Stimulated activated CD4-positive, alpha-beta T cell treated with anti-CD3 and anti-CD28 coated beads, TNF-alpha, amount 100 ng/mL, for 4 hours (primary cell): ENCODE data around the gene NRIP1.

Experiments
- DNase-seq, 3 experiments: peaks; one replicate each; pipeline ENCODE4 v3.0.0-alpha.2; 2020; ENCODE audit warnings: low read depth in 3 of 3

NRIP1 gene

DNA sequence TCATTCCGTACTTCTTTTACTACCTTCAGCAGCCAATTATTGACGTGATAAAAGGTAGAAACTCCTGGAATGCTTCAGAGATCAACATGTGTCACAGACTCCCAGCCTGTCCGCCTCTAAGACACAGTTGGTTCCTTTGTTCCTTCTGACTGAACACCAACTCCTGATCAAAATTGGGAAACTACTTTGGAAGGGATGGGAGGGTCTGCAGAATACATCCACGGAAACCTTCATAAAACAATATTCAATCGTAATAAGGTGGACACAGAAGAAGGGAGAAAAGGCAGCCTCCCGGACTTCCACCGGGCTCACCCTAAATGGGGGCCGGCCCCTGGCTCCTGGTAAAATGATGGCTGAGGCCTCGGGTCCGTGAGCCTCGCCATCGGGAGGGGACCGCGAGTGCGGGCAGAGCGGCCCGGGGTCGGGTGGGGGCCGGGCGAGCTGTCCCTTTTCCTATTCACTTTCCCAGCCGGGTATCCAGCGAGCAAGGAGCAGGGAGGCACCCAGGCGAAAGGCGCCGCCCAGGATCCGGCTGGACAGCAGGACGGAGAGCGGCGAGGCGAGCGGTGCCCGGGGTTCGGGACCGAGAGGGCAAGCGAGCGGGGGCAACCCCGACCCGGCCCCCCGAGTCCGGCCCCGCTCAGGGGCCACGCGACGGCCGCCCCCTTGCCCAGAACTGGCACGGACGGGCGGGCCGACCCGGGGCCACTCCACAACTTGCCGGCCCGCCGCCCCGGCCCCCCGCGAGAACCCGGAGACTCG lies 805 bp downstream of the NRIP1 start:
- peak in 2 of 3 experiments; percentile 9 to 22 for DNase-seq

DNA sequence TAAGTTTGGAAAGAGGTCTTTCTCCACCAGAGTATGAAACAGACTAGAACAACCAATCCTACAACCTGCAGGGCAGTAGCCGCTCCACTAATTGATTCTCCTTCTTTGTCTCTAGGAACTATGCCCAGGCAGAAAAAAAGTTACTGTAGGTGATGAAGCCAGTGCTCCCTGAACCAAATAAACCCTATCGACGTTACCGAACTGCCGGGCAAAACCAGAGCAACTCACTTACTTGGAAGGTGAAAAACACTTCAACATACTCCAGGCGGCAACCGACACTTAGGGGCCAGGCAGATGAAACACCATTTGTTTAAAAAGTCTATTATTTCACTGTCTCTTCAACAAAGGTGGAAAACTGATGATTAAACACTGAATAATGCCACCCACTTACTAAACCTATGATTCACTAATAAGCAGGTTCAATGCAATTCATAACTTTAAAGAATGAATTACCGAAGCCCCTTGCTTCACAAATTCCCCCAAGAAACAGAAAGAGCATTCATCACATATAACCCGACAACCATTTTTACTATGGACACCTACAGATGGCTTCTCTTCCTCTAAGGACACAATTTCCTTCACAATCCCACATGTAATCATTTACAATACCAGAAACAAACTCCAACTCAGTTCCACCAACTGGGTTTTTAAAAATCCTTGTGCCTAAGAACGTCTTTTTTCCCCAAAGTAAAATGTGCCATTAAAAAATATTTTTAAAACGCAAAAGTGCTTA lies 1.6 kb downstream of the NRIP1 start:
- peak in 1 of 3 experiments; percentile 12 for DNase-seq

DNA sequence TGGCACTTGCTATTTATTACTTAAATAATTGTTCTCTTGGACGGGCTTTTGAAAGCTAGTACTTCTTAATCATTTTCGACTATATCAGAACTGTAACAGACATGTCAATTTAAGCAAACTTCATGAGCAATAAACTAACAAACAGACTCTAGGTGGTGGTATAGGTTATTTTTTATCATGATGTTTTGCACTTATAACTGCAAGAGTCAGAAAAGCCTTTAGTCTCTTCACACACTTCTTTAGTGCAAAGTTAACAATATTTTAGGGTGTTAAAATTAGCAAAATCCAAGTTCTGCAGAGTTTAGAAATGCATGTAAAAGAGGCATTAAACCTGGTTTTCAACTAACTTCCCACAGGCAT lies 2.2 kb downstream of the NRIP1 start:
- DNase-seq = no peak

DNA sequence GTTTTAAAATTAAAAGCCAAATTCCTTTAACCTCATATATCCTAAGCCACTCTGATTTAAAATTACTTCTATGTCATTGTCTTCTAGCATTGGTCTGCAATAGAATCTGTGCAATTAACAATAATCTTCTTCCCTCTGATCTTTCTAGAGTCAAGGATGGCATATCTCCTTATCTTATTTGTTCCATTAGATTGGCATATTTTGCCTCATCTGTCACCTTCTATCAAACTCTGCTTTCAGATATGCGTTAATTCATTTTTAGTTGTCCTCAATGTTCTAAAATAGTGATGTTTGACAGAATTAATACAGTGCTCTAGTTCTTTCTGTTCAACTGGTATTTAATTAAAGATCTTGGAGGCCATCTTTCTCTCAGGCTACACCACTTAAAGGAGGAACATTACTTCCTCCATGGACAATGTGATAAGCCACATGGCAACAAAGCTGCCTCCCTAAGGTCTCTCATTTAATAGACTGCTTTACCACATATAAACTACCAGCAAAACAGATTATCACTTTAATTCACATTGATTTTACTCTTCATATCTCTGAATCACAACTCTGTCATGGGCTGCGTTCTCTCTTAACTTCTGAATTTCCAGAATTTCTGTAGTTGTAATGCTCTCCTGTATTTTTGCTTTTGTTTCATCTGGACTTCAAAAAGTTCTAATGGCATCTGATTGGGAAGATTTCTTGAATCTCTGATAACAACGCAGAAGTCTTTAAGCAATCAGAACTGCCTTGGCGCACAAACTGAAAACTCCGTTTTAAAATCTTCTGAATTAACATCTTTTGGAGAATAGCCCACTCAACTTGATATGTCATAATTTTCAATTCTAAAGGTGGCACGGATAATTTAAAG lies 2.8 kb downstream of the NRIP1 start:
- DNase-seq = no peak

DNA sequence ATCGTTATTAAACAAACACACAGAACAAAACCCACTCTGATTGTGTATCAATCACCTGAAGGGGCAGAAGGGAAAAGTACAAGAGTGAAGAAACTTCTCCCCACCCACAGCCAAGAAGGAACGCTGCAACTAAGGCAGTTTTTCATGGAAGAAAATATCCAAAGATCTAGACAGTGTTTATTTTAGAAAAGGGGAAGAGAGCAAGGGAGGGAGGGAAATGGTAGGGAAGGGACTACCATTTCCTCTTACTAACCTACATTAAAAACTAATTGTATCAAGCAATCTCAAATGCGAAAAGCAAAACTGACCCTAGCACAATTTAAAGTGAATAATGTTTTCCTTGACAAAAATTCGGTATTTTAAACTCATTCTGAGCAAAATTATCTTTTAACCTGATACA lies 3.5 kb downstream of the NRIP1 start:
- DNase-seq = no peak

DNA sequence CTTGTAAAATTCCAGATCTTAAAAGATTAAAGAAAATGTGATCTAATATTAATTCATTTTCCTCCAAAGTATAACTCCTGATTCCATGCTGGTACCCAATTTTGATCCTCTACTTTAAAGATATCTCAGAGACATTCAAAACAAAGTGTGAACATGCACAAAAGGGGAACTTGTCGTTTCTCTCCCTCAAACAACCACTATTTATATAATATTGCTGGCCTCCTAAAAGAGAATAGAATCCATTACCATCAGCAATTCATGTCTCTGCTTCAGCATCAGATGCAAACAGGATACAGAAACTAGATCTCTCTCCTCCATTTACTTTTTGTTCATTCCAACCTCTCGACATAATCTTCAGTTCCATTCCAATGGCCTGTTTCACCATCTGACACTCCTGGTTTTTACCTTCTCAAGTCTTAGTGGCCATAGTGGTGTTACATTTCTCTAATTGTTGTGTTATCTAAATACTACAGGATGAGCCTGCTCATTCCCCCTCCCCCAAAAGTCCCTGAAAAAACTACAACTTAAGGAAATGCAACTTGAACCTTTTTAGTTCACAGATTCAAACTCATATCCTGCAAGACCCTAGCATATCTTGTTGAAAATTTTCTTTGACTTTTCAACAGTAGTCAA lies 4.1 kb downstream of the NRIP1 start:
- no peak for DNase-seq

DNA sequence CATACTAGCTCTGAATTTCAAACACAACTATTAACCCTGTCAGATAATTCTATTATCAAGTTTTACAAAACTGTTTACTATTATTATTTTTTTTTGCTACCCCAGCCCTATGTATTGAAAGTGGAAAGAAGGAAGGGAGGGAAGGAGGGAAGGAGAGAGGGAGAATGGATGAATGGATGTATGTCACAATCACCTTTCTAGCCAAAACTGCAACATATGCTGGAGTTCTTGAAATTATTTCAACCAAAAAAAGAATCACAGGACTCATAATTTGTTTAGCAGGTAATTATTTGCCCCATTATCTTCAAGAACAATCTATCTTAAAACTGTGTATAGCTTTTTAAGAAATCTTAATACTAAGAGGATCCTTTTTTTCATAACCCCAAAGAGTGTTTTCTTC lies 5.4 kb downstream of the NRIP1 start:
- DNase-seq = no peak

DNA sequence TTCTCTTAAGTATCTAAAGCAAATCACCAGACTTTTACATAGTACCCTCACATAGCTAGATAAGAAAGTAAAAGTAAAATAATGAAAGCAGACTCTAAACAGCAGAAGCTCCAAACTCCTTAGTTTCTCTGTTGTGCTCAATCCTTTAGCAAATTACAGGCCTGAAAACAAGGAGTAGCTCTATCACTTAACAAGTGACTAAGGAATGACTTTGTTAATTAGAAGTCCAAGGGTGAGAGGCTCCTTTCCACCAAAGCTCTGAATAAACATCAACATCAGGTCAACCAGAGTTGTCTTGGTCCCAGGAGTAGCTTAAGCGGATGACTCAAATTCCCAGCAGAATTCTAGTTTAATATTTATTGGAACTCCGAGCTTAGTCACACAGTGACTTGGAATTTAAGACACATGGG lies 5.9 kb downstream of the NRIP1 start:
- no peak for DNase-seq

DNA sequence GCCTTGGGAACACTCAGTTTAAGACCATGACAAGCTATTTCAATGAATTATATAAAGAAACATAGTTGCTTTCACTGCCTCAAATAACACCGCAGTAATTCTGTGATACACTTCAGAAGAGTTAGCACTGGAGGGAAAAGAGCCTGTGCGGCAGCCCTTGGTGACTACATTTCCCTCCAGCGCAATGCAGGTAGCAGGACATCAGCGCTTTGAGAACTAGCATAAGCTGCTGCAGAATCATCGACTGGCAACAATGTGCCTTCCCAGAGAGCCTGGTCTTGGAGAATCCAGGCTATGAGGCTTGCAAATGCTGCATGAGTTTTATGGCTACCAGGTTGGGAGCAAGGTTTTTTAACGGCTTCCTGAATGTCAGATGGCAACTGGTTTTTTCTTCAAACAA lies 7.5 kb downstream of the NRIP1 start:
- DNase-seq = no peak

DNA sequence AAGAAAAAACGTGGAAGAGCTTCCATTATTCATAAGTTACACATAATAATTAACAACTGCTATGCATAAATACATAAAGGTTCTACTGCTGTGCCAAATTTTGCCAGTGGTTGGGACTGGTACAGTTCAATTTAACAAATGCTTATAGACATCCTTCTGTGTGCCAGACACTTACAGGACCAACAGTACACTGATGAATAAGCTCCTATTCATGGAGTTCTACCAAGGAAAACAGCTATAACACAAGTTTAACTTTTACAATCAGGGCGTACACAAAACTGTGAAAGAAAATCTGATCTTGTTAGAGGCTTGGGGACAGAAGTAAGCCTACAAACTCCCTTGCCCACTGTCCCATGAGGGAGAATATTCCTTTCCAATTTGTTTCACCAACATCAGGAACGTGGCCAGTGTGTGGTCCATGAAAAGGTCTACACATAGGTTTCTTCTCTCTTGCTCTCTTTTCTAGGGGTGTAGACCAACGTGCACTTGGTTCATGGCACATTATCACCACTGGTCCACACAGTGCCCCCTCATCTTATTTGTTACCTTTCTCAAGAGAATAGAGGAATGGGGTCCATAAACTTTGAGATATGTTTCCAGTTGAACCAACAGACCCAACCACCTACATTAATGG lies 10.1 kb downstream of the NRIP1 start:
- DNase-seq = no peak

DNA sequence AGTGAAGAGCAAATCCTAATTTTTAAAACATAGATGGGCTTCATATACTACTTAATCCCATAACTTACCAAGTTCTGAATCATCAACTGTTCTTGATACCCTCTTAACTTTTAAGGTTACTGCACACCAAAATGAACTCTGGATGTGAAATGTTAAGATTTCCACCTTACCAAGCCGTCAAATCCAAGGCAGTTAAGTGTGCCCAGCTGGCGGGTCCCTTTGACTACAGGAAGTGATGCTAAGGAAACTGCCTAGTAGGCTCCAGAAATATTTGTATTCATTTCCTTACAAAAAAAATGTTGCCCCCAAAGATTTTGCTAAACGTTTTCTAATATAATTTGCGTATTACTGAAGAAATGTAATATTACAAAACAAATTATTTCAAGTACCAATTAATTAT lies 10.7 kb downstream of the NRIP1 start:
- DNase-seq = no peak

DNA sequence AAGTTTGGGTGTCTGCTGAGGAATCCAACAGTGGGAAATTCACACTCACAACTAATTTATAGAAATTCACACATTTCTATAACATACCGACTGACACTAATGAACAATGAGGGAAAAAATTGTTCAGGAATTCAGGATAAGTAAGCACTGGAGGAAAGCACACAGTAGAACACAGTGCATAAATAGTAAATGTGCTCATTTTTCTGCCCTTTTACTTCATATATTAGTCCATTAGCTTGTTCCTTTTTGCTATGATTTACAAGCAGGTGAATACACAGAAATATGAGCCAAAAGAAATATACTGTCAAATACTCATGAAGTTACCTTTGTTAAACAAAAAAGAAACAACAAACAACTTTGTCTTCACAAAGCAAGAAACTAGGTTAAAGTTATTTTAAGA lies 11.3 kb downstream of the NRIP1 start:
- no peak for DNase-seq

DNA sequence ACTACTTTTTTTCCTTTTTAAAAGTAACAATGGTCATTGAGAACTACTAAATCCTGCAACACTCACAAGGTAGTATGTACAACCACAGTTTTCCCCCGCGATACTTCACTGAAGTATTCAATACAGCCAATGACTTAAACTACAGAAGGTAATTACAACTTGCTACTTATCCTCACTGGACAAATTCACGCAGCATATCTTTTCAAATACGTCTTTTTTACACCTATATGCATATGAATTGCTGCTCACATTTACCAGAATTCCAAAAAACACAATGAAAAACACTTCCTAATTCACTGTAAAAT lies 12.4 kb downstream of the NRIP1 start:
- DNase-seq = no peak

DNA sequence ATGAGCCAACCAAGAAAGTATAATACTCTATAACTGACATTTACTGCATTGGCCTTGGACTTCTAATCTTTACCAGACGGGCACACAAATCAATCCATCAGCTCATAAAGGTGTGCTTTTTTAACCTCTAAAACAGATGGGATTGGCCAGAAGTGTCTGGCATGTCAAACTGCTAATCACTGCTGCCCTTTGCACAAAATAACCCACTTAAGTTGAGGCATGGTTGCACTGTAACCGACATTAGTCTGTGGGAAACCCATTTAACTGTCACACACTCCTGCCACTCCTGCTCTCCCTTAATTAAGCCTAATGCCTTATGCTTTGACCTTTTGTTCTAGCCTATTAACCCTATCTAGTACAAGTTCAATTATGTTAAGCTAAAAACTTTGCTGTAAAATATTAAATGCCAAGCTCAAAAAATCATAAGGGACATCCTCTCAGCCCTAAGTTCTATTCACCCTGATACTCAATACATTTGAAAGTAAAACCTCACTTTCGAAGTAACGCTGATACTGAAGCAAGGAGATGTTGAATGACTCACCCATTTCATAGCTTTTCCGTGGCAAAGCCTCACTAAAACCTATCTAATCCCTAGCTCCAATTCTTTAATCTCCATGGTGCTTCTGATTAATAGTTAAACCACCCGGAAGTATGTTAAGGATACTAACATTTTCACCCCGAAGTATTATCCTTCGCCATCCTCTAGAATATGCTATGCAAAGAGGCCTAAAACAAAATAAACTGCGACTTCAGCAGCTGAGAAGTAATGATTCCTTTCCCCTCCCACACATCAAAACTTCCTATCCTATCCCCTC lies 12.9 kb downstream of the NRIP1 start:
- no peak for DNase-seq

DNA sequence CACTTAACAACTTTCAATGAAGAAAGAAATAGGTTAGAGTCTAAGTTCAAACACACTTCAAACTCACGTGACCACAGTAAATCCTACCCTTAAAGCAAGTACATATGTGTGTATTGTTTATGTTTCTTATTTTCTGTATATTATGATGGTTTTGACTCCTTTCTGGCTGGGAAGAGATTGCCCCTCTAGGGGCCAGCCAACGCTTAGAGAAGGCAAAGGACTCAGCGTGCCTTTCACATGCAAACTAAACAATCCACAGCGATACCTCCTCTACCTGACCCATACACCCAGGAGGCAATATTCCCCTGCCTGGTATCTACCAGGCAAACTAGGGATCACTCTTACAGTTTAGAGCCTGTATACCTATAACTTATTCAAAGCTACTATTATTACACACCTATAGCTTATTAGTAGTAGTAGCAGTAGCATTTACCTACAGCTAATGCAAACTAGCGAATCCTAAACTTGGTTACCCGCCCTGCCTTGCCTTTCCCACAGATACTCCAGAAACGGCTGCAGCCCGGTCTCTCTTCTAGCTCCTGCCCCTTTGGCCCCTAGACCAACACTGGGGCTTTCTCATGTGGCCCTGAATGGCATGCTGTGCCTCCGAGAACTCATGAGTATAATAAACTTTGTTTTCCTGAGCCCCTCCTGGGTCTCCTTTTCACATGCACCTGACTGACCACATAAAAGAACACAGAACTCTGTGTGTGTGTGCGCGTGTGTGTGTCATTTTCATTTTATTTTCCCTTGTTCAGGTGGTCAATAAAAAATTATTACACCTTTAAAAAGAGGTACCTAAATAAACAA lies 14.0 kb downstream of the NRIP1 start:
- no peak for DNase-seq

DNA sequence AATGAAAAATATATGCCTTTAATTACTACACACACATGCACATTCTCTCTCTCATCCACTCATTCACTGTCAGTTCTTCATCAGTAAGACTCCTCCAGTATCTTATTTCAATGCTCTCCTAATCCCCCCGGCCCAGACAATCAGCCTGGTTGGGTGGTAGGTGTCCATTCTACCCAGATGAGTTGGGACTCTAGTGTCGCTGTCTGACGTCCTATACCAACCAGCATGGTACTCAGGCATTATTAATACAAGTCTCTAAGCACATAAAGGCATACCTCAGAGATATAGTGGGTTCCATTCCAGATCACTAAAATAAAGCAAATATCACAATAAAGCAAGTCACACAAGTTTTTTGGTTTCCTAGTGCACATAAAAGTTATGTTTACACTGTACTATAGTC lies 19.8 kb downstream of the NRIP1 start:
- no peak for DNase-seq

DNA sequence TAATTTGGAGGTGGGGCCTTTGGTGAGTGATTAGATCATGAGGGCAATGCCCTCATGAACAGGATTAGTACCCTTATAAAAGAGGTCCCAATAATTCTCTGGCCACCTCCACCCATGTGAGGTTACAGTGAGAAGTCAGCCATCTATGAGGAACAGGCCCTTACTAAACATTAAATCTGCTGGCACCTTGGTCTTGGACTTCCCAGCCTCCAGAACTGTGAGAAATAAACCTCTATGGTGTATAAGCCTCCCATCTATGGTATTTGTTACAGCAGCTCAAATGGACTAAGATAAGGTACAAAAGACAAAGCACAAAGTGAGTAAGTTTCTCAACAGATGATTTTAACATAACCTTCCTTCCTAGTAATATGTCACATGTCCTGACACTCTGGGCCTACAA lies 22.3 kb downstream of the NRIP1 start:
- no peak for DNase-seq

DNA sequence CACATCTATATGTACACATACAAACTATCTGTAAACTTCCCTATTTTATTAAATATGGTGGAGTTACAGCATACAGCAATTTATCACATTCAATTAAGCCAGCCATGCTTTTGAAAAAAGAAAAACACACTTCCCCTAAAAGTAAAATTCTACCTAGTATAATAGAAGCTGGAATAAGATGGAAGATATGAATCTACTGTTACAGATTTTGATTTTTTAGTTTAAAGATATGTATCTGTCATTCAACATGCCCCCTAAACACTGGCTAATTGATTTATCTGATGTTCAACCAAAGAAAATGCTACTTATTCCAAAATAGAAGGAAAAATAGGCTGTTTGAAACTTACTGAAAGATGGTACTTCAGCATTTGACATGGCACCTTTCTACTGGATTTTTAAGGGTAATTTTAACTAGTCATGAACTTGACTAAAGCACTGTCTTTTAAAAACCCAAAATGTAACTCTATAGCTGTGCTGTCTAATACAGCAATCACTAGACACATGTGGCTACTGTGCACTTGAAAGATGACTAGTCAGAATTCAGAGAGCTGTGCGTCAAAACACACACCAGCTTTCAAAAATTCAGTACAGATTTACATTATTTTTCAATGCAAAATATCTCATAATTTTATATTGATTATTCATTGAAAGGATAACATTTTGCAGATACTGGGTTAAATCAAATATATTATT lies 25.0 kb downstream of the NRIP1 start:
- DNase-seq = no peak

DNA sequence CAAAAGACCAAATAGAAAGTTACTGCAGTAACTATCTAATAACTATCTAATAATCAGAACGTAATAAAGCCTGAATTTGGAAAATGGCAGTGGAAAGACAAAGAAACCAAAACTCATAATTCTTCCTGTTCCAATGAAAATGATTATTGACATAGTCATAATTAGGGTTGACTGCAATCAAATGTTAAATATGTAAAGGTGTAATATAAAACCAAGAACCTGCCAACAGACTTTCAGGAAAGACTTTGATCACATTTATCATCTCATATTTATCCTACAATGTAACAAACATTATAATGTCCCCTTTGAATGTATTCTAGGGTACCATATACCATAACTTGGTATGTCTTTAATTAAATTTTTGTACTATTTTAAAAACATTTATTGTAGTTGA lies 26.9 kb downstream of the NRIP1 start:
- DNase-seq = no peak
